ENCODE data around the gene ASCC3.

ASCC3 gene

GRCh38 chr6:100620085-100620840, 260.9 kb downstream of the ASCC3 start:
- DNase-seq (ENCODE audit: extremely low spot score, insufficient read length, low read depth), result no peak
- no peak for FAIRE-seq

DNA sequence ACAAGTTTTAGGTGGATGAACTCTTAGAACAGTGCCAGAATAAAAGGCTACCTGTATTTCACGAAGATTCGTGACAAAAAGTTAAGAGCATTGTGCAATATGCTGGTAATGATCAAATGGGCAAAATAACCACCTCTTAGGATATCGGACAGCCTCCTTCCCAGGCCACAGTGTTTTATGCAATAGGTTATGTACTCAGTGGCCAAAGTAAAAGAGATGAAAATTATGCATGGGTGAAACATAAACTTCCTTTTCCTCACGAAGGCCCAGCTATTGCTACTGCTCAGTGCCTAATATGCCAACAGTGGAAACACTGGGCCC, 262.8 kb downstream of the ASCC3 start:
- FAIRE-seq, result no peak

GRCh38 chr6:100617633-100618350, 263.3 kb downstream of the ASCC3 start:
- DNase-seq (ENCODE audit: extremely low spot score, insufficient read length, low read depth) (no peak), FAIRE-seq (peak; percentile 26)

More for the DNA sequence above, 262.8 kb downstream of the ASCC3 start:
- no peak for DNase-seq (ENCODE audit: extremely low spot score, insufficient read length, low read depth)

DNA sequence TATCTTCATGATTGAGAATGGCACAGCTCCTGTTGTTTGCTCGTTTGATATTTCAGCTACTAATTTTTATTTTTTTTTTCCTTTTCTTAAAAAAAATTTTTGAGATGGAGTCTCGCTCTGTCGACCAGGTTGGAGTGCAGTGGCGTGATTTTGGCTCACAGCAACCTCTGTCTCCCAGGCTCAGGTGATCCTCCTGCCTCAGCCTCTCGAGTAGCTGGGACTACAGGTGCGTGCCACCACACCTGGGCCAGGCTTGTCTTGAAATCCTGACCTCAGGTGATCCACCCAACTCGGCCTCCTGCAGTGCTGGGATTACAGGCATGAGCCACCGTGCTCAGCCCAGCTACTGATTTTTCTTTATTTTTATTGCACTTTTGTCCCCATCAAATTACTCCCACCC, 266.2 kb downstream of the ASCC3 start:
- no peak for DNase-seq (ENCODE audit: extremely low spot score, insufficient read length, low read depth)
- no peak for FAIRE-seq

- DNase-seq (ENCODE audit: extremely low spot score, insufficient read length, low read depth) (no peak), FAIRE-seq (no peak)
These were observed 266.7 kb downstream of the ASCC3 start for GRCh38 chr6:100614386-100614785.

GRCh38 chr6:100613656-100614055, 267.5 kb downstream of the ASCC3 start:
- FAIRE-seq (no peak), DNase-seq (ENCODE audit: extremely low spot score, insufficient read length, low read depth) (no peak)

DNA sequence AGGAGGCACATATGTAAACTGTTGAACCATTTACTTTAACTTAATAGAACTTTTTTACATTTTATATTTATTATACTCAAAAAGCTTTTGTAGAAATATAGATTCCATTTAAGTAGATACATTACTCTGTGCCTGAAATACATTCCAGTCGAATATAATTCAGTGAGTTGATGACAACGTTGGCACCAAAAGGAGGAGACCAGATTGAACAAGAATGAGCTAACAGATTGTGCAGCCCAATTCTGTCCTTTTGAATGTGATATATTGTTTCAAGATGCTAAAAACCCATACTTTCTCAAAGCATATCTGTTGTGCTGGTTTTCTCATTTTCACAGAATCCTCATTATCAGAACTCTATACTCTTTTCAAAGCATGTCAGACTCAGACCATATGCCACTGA, 269.0 kb downstream of the ASCC3 start:
- DNase-seq (ENCODE audit: extremely low spot score, insufficient read length, low read depth) (no peak), FAIRE-seq (no peak)

- FAIRE-seq (no peak), DNase-seq (ENCODE audit: extremely low spot score, insufficient read length, low read depth) (no peak)
These were observed 281.9 kb downstream of the ASCC3 start for GRCh38 chr6:100599088-100599770.

DNA sequence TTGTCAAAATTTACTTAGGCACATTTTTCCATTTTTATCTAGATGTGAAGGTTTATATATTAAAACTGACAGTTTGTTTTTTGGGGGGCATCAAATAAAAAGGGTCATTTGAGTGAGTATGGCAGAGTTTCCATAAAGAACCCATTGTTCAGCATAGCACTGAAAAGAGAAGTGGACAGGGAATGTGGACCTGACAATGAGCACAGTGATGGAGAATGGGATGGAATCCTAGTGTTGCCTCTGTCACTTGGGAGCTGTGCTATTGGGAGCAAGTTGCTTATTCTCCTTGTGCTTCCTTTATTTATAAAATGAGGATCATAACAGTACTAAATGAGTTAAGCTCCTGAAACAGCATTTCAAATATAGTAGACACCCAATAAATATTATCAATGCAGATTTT, 285.7 kb downstream of the ASCC3 start:
- DNase-seq (ENCODE audit: extremely low spot score, insufficient read length, low read depth) (no peak), FAIRE-seq (no peak)

DNA sequence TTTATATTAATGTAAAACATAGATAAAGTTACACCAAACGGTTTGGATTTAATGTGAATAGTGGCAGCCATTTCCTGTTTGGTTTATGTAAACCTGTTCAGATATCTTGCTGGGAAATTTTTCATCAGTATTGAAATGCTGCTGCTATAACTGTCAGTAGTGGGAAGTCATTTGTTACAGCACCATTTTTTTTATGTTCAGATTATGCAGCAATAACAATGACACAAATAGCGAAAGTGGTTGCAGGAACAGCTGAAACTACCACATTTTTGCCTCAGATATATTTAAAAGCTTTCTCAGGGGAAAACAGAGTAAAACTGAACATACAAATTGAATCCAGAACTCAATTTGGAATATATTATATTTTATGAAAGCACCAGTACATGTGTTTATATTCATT, 287.6 kb downstream of the ASCC3 start:
- DNase-seq (ENCODE audit: extremely low spot score, insufficient read length, low read depth) (no peak), FAIRE-seq (no peak)

DNA sequence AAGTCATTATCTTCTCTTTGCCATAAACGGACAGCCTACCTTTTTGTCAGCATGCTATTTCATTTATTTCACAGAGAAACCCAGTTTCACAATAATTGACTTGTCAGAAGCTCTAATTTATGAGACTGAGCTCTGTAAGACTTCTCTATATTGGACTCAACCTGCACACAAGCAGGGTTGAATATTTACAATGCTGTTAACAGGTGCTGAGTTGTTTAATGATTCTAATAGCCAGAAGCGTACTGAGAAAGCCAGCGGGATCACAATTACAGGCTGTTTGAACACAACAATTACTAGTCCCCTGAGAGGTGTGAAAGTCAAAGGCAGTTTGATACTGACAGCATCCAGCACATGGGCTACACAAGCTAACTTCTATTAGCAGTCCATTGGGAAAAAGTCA, 288.2 kb downstream of the ASCC3 start:
- FAIRE-seq (no peak), DNase-seq (ENCODE audit: extremely low spot score, insufficient read length, low read depth) (no peak)

DNA sequence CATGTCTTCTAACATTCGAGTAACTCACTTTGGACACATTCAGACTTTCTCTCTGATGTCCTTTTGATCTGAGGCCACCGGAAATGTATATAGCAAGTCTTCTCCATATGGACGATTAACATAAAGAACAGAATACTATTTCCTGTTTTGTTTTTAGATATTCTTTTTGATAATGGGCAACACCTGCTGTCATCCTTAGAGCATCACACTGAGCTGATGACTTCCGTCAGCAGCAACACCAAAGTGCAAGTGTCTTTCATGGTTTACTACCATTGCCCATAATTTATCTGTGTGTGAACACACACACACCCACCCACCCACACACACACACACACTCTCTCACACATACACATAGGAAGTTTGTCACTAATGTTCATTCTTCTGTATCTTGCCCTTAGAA, 303.7 kb downstream of the ASCC3 start:
- FAIRE-seq (no peak), DNase-seq (ENCODE audit: extremely low spot score, insufficient read length, low read depth) (no peak)

GRCh38 chr6:100575921-100576320, 305.2 kb downstream of the ASCC3 start:
- no peak for FAIRE-seq
- no peak for DNase-seq (ENCODE audit: extremely low spot score, insufficient read length, low read depth)

GRCh38 chr6:100574836-100575235, 306.3 kb downstream of the ASCC3 start:
- DNase-seq (ENCODE audit: extremely low spot score, insufficient read length, low read depth) (no peak), FAIRE-seq (no peak)

- no peak for DNase-seq (ENCODE audit: extremely low spot score, insufficient read length, low read depth)
- FAIRE-seq, result no peak
These were observed 308.0 kb downstream of the ASCC3 start for GRCh38 chr6:100573166-100573565.

DNA sequence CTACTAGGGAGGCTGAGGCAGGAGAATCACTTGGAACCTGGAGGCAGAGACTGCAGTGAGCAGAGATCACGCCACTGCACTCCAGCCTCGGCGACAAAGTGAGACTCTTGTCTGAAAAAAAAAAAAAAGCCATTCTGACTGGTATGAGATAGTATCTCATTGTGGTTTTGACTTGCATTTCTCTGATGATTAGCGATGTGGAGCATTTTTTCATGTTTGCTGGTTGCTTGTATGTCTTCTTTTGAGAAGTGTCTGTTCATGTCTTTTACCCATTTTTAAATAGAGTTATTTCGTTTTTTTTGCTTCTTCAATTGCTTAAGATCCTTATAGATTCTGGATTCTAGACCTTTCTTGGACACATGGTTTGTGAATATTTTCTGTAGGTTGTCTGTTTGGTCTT, 312.9 kb downstream of the ASCC3 start:
- no peak for FAIRE-seq
- no peak for DNase-seq (ENCODE audit: extremely low spot score, insufficient read length, low read depth)

DNA sequence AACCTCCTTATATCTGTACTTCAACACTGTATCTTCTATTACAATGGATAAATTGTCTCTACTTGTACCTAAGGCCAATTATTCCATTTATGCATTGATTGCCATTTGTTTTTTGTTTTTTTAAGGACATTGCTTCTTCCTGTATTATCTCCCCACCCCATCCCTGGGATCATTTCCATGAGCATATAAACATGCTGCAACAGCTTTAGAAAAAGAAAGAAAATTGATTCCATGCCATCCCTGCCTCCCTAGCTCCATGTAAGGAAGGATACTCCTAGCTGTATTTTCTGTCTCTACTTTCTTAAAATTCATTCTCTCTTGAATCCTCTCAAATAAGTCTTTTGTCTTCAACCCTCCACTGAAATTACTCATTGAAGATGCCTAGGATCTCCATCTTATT, 314.6 kb downstream of the ASCC3 start:
- DNase-seq (ENCODE audit: extremely low spot score, insufficient read length, low read depth) (no peak), FAIRE-seq (peak; percentile 24)

DNA sequence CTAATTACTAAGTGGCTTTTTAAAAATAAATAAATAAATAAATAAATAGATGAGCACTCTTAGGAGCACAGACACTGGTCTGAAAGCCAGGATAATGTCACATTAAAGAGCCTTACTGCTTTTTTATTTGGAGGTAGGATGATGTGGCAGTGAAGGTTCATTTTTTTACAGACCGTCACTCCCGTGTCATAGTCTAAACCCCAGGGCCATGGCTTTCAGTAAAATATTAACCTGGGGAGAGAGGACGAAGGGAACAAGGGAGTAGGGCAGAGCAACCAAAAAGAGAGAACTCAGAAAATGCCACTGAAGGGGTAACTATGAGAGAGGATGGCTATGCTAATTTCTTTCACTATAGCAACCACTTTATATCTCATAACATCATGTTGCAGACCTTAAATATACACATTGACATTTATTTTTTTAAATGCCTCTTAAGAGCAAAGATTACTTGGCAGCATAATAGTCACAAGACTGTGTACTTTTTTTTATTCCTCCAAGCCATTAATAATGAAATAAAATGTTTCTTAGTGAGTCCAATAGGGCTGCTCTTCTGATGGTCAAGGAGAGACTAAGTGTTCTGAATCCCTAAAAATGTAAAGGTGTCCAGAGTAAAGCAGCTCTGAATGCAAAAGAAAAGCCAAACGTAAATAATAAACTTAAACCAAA, 315.6 kb downstream of the ASCC3 start:
- FAIRE-seq (no peak), DNase-seq (ENCODE audit: extremely low spot score, insufficient read length, low read depth) (no peak)

GRCh38 chr6:100559859-100560258, 321.3 kb downstream of the ASCC3 start:
- FAIRE-seq (no peak), DNase-seq (ENCODE audit: extremely low spot score, insufficient read length, low read depth) (no peak)

DNA sequence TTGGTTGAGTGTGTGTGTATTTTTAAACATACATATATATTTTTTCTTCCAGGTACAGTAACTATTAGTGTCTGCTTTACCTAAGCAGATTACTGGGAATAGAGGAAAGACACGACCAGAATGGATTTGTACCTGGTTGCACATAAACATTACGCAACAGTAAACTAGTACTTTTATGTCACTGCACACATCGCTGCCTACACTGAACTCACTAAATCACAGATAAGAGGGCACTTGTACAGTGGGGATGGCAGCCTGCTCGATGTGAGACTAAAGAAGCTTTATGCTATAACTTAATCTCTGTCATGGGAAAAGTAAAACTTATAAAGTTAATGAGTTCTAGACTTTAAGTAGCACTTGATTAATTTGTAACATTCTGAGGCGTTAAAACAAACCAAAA, 326.9 kb downstream of the ASCC3 start:
- DNase-seq (ENCODE audit: extremely low spot score, insufficient read length, low read depth), result no peak
- FAIRE-seq, result peak; percentile 33

GRCh38 chr6:100553243-100553642, 327.9 kb downstream of the ASCC3 start:
- DNase-seq (ENCODE audit: extremely low spot score, insufficient read length, low read depth), result no peak
- no peak for FAIRE-seq
